Right ventricle myocardium inferior (tissue), 1 donor: ENCODE measurements around the gene VOPP1. TPM values are rescaled to one million over a fixed set of nuclear protein-coding genes. Genes with fewer than 3 reads are reported as not detected.

Source experiments
- ATAC-seq: fragments of 200-7000 bp; cut with Tn5 transposase; one replicate; pipeline ENCODE4 v1.9.1; 2020; ENCODE audit warnings: mild to moderate bottlenecking, moderate library complexity
- DNase-seq: peaks from one replicate; pipeline ENCODE4 v3.0.0; 2021; ENCODE audit errors: missing footprints
- intact Hi-C: fragments of 100-400 bp; cut with DNase I; formaldehyde crosslinking; loops from one replicate; pipeline ENCODE4 v1.11.0; 2022
- total RNA-seq: library from RNA; stranded (reverse); fragmentation: NEBNext Ultra II Directional; extraction: Animal tissue kit (Norgen Biotek cat#: 25700); gene quantifications from one replicate; pipeline ENCODE4 v1.2.1, GENCODE V29; 2021
- donor health status: DM: no; HTN: yes; CAD: no; lungs with severe emphysema.

The VOPP1 gene
- total RNA-seq, 1 donor from 2014 or later, result 23.1 TPM

- DNase-seq (no peak), ATAC-seq (no peak)
- intact Hi-C loops, result no loop called here
These were observed 134.9 kb downstream of the VOPP1 start for GRCh38 chr7:55437375-55437774.

GRCh38 chr7:55436457-55436856 lies 135.8 kb downstream of the VOPP1 start:
- intact Hi-C loops, result no loop called here
- DNase-seq, result no peak
- ATAC-seq, result no peak

GRCh38 chr7:55435466-55435865 lies 136.8 kb downstream of the VOPP1 start:
- intact Hi-C loops, result no loop called here
- DNase-seq (no peak), ATAC-seq (no peak)

- no peak for ATAC-seq
- DNase-seq, result no peak
- intact Hi-C loops, result loop anchor here (1.0 kb wide), 1 partner anchor 165 kb away; no protein-coding TSS in a partner anchor
These were observed 139.1 kb downstream of the VOPP1 start for GRCh38 chr7:55432939-55433784.

GRCh38 chr7:55432506-55432905 lies 139.8 kb downstream of the VOPP1 start:
- ATAC-seq, result no peak
- no peak for DNase-seq
- intact Hi-C loops, result no loop called here

- intact Hi-C loops, result no loop called here
- no peak for DNase-seq
- no peak for ATAC-seq
These were observed 140.4 kb downstream of the VOPP1 start for GRCh38 chr7:55431898-55432297.

GRCh38 chr7:55429835-55430499 lies 142.3 kb downstream of the VOPP1 start:
- ATAC-seq, result no peak
- intact Hi-C loops, result no loop called here

GRCh38 chr7:55427800-55428199 lies 144.5 kb downstream of the VOPP1 start:
- no peak for ATAC-seq
- DNase-seq, result no peak
- intact Hi-C loops, result no loop called here

More at GRCh38 chr7:55429835-55430499, 142.3 kb downstream of the VOPP1 start:
- DNase-seq, result no peak

GRCh38 chr7:55427342-55427741 lies 145.0 kb downstream of the VOPP1 start:
- ATAC-seq (no peak), DNase-seq (no peak)
- intact Hi-C loops, result no loop called here

- DNase-seq, result no peak
- ATAC-seq, result no peak
These were observed 145.6 kb downstream of the VOPP1 start for GRCh38 chr7:55426676-55427075.

GRCh38 chr7:55425141-55425752 lies 147.1 kb downstream of the VOPP1 start:
- DNase-seq (no peak), ATAC-seq (no peak)
- intact Hi-C loops, result no loop called here

More at GRCh38 chr7:55426676-55427075, 145.6 kb downstream of the VOPP1 start:
- intact Hi-C loops, result no loop called here

- intact Hi-C loops, result no loop called here
- ATAC-seq, result no peak
- DNase-seq, result no peak
These were observed 148.4 kb downstream of the VOPP1 start for GRCh38 chr7:55423891-55424290.

- ATAC-seq, result no peak
- intact Hi-C loops, result no loop called here
These were observed 149.0 kb downstream of the VOPP1 start for GRCh38 chr7:55423277-55423711.

More at GRCh38 chr7:55423277-55423711, 149.0 kb downstream of the VOPP1 start:
- no peak for DNase-seq

Other genes with a start within 250 kb of the VOPP1 start
- gene LANCL2, start 207.2 kb downstream of the VOPP1 start, total RNA-seq, result 6.2 TPM